HG03342 (cell line): ENCODE results near the gene KRT79.

Experiments used
- ATAC-seq: cut with Tn5 transposase; IDR thresholded peaks from one replicate; pipeline ENCODE4 v1.9.1; 2021; ENCODE audit warnings: mild to moderate bottlenecking, moderate library complexity; ENCODE audit not compliant: unreplicated experiment

Gene KRT79

DNA sequence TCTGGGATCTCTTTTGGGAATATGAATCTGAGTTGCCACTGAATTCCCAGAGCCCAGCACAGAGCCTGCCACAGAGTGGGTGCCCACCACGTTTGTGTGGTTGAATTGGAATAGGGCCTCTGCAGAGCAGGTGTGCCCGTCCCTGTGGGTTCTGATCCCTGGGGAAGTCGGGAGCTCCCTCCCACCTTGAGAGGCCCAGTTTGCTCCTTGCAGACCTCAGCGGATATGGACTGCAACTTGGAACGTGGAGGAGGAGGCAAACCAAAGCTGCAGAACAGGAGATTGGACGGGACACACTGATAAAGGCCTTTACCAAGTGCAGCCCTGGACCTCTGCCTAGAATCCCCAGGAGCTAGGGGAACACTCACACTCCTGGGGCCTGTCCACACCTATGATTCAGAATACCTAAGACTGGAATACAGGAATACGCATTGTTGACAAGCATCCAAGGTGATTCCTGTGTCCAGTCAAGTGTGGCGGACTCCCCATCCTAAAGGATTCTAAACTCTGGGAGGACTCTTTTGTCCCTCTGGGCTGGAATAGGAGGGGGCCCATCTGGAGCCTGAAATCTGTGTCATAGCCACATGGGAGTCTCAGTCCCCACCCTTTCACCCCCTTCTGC is 59.4 kb downstream of the KRT79 start:
- no peak for ATAC-seq

DNA sequence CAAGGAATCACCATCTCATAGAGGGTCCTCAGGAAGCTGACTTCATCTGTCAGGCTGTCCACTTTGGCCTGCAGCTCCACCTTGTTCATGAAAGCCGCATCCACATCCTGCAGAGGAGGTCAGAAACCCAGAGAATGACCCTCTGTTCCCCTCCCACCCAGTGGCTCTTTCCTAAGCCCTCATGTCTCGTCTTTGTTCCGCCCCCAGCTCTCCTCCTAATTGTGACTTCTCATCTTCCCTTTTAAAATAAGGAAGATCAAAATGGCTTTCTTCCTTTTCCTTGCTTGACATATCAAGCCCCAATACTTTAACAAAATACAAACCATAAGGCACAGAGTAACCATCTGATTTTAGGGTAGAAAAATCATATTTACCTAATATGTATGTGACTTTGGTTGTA is 61.3 kb downstream of the KRT79 start:
- ATAC-seq = no peak

GRCh38 chr12:52772188-52772587 is 61.9 kb downstream of the KRT79 start:
- no peak for ATAC-seq

- no peak for ATAC-seq
Observed at GRCh38 chr12:52771505-52771904, 62.6 kb downstream of the KRT79 start.
